NCI-H524 (cell line): Measurements from ENCODE around the gene MACROD2.
"Not testable (repeated sequence)": the region's sequence is repeated elsewhere in the genome, so short reads cannot be mapped to it uniquely, and the experiment has no call there.

ENCODE experiments used
- DNase-seq, 2 experiments: peaks; one replicate each; lab custom pipeline; 2025; lab: John Stamatoyannopoulos, UW

Gene MACROD2

DNA sequence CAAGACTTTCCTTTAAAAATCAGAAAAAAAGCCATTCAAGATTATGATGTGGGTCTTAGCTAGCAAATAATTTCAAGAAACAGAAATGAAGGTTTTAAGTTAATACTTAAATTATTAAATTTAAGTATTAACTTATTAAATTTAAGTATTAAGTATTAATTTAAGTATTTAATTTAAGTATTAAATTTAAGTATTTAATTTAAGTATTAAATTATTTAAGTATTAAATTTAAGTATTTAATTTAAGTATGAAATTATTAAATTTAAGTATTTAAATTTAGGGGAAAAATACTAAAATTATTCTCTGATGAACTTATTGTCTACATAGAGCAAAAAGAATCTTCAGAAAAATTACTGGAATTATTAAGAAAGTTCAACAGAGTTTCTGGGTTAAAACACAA is 1171.4 kb downstream of the MACROD2 start:
- no peak for DNase-seq

DNA sequence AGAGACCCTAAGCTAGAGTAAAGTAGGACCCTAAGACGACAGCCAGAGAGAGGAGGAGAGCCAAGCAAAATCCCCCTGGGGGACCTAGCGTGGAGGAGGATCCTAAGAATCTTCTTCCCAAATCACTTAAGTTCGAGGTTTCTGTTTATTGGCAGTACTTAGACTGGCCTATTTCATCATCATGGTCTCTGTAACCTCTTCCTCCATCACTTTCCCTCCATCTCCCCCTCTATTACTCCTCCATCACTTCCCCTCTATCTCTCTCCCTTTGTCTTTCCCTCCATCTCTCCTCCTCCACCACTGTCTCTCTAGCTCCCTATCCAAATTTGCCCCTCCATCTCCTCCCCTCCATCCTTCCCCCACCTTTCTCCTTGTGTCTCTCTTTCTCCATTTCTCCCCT is 1175.7 kb downstream of the MACROD2 start:
- DNase-seq = no peak

DNA sequence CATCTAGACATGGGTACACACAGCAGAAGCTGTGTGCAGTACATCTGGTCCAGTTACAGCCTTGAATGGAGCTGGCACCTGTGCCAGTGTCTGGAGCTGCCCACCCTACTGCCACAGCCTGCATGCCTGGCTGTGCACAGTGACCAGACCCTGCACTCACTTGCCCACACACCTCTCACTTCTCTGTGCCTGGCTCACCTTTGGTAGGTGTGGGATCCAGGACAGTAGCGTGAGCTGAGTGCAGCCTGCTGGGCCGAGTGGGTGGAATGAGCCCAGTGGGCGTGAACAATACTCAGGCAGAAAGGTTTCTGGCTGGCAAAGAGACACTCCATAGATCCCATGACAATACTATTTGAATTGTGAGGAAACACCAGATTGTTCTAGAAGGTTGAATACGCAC is 1181.6 kb downstream of the MACROD2 start:
- no peak for DNase-seq

DNA sequence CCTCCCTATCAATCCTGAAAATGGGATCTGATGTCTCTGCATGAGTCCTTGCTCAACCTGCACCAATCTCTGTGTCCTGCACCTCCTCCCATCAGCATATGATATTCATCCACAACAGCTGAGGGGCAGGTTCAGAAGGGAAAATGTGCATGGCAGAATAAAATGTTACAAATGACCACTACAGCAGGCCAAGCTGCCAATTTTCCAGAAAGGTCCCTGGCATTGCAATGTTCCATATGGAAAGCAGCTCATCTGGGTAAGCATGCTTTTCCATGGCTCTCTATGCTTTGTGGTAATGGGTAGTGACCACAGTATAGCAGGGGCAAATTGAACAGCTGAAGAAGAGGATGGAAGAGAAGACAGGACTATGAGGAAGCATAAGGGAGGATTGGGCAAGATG is 1183.3 kb downstream of the MACROD2 start:
- no peak for DNase-seq

DNA sequence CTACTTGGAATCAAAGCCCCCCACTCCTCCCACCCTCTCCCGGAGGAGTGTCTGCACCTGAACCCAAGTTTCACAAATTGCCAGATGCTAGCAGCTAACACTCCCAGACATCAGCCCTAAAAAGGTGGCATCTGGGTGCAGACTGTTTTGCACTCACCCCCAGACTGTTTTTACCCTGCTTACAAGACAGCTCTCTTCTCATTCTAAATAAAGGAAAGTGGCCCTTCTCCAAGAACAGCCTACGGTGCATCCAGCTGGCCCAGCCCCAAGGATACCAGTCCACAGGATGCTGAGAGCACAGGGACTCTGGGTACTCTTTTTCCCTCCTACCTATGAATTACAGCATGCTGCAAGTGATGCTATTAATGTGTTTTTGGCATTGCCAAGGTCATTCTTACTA is 1184.1 kb downstream of the MACROD2 start:
- DNase-seq = peak in 1 of 2 experiments; percentile 20

DNA sequence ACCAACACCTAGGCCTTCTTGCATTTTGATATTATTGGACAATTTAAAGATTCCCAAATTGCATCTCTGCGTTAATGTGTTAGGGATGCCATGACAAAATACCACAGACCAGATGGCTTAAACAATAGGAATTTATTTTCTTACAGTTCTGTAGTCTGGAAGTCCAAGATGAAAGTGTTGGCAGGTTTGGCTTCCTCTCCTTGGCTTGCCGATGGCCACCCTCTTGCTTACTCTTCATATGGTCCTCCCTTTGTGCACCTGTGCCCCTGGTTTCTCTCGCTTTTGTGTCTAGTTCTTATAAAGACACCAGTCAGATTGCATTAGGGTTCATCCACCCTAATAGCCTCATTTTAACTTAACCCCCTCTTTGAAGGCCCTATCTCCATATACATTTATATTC is 1184.5 kb downstream of the MACROD2 start:
- no peak for DNase-seq

DNA sequence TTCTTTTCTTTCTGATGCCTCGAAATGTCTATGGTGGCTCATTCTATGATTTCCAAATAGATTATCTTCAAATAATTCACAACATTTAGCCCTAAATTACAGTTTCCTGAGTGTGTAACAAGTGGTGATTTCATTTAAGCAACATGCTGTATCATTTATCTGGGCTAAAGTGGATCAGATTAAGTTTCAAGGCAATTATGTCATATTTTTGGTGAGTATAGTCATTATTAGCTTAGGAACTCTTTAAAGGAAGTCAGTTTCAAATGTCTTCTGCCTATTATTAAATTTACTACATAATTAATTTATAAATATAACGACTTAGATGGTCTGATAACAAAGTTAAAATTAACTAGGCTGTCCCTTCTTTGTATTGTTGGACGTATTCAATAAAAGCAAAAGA is 1190.0 kb downstream of the MACROD2 start:
- no peak for DNase-seq

DNA sequence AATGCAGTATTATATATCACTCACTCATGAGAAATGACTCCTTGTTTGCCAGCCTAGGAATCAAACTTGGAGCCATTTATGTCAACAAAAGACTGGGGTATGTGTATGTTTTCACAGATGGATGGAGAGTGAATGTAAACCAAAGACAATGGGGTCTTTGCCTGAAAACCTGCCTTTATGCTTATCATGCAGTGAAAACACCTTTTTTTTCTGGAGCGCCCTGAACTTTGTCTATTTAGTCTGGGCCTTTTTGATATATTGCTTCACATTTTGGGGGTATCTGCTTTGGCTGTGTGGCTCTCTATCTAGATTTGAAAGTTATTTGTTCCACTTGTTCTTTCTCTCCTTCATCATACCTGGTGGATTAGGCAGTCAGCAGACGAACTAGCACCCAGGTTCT is 1190.6 kb downstream of the MACROD2 start:
- no peak for DNase-seq

DNA sequence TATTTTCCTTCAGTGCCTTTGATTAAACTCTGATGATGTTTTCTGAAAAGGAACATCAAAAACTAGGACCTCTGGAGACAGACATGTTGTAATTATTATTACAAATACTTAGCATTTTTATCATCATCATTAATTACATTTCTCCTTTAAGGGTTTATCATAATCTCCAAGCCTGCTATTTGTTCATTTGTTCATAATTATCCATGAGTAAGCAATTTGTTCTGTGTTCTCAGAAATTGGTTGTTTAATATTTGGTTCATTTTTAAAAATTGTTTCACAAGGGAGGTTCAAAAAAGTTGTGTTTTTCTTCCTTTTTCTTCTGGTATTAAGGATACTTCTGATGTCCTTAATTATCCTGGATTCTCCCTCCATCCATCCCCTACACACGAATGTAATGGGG is 1192.3 kb downstream of the MACROD2 start:
- DNase-seq = no peak

DNA sequence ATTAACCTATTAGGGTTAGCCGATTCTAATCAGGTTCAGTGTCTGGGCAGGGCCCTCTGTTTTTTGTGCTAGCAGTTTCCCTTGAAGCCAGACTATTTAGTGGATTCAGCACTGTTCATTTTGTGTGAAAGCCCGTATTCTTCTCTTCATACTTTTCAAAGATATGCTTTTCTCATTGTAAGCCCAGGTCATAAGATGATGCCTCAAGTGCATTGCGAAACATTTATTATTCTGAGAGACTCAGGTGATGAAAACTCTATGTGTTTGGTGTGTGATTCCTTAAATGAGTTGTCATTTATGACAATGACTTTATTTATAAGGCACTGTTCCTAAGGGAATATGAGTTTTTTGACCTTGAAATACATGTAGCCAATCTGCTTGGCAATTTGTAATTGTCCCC is 1193.1 kb downstream of the MACROD2 start:
- no peak for DNase-seq

DNA sequence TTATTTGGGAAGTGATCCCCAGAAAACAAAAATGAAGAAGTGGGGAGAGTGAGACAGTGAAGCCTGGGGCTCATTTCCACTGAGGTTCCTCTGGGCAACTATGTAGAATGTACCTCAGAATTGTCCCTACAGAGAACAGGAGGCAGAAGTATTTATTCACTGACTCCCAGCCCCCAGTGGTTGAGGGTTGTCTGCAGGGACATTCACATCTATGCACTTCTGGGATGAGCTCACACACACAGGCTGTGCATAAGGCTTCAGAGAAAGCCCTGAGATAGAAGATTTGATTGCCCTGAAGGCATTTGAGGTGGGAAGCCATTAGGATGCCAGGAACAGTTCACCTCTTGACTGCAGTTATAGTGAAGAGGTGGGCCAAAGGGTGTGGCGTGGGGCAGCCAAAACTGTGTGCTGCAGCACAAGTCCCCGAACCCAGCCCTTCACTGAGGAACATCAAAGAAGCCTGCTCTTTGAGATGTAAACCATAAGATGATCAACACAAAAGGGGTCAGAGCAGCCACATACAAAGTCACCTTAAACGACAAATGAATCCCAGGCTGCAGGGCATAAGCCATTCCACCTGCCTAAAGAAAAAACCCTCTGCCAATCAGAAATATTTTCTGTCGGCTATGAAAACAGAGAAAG is 1195.9 kb downstream of the MACROD2 start:
- no peak for DNase-seq

DNA sequence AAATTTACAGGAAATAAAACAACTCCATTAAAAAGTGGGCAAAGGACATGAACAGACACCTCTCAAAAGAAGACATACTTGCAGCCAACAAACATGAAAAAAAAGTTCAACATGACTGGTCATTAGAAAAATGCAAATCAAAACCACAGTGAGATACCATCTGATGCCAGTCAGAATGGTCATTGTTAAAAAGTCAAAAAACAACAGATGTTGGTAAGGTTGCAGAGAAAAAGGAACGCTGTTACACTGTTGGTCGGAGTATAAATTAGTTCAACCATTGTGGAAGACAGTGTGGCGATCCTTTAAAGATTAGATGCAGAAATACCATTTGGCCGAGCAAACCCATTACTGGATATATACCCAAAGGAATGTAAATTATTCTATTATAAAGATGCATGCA is 1200.1 kb downstream of the MACROD2 start:
- DNase-seq = no peak

DNA sequence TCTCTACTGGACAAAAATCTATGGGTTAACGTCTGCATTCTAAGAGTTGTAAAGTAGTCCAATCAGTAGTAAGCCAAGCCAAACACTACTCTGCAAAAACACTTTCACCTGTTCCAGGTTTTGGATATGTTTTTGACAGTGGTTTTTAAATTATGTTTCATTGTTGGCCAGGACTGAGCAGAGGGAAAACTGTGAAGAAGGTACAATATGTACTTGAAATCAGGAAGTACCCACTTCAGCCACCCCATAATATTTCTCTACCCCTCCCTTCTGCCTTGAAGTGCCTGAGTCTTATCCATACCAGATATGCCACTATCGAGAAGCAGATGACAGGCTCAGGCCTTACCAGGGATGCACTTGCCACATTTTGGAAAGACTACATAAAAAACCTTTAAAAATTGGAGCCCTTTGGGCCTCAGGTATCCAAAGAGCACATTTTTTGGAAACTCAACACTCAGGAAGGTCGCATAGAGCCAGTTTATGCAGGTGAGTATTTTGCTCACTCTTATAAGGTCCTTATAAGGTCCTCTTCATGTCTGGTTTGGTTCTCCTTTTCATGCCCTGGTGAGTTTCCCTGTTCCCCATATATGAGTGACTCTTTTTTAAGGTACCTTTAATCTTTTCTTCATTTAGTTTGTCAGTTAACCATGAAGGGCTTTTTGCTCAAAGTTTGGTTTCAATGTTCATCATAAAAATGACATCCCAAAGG is 1201.4 kb downstream of the MACROD2 start:
- DNase-seq = peak; percentile 48 to 50

DNA sequence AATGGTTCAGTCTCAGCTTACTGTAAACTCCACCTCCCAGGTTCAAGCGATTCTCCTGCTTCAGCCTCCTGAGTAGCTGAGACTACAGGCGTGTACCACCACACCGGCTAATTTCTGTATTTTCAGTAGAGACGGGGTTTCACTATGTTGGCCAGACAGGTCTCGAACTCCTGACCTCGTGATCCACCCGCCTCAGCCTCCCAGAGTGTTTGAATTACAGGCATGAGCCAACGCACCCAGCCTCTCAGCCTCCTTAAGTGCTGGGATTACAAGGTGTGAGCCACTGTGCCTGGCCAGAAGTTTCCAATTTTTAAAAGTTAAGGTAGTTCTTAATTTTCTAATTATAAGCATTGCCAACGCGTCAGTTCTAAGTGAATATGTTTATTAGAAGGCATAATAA is 1202.7 kb downstream of the MACROD2 start:
- DNase-seq = not testable (repeated sequence)

DNA sequence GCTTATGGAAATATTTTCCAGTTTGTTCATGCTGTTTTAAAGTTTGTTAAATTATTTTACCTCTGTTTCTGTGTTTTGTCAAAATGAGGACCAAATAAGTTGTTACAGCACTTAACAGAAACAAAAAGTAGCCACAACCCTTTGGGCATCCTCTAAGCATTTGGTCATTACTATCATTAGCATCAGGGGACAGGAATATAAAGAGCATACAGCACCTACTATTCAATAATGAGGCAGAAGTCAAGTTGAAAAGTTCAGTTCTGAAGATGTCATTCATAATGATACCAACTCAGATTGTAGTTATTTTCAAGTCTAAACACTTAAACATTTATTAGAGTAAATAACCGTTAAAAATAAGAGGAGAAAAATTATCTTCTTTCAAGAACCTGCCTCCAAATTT is 1204.4 kb downstream of the MACROD2 start:
- no peak for DNase-seq

DNA sequence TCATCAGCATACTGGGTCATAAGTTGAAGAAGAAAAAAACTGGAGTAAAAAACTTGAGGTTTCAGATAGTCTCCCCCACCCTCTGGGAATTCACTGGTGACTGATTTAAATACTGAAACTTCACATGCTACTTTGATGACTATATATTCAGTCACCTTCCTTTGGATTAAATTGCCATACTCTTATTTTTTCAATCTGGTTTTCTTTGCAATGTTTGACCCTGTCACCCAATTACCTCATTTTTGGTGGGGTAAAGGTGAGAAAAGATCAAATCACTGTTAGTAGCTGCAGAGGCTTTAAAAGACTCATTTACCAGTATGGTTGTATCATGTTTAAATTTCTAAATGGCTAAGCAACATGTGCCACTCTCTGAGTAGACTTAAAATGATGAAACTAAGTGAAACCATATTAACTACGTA is 1204.8 kb downstream of the MACROD2 start:
- no peak for DNase-seq

DNA sequence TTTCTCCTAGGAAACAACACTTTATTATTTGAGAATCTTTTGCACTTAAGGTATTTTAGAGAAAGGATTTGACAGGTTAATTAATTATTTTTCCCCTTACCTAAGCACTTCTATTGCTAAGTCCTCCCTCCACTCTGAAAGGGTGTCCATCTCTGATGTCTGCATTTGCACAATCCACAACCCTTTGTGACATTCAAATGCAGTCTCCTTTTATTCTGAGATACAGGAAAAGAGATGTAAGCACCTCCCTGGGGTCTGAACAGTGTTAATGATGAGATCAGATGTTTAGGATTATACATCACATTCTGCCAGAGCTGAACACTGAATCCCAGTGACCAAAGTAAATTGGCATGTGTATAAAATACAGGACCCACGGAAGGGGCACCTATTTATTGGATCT is 1206.3 kb downstream of the MACROD2 start:
- DNase-seq = no peak

DNA sequence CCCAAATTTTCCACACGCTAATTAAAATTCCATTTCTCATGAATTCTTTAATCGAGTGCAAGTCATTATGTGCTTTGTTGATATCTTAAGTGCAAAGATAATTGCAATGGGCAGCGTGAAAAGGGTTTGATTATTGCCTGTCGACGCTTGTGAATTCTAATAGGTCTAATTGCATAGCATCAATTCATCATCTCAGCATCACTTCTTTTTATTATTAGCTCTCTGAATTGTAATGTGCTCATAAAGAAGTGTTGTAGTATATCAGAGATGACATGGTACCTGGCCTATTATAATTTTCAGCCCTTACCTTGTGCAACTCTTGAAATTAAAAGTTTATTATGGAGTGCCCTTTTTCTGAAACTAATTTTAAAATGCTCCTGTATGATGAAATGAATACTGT is 1208.9 kb downstream of the MACROD2 start:
- DNase-seq = no peak

DNA sequence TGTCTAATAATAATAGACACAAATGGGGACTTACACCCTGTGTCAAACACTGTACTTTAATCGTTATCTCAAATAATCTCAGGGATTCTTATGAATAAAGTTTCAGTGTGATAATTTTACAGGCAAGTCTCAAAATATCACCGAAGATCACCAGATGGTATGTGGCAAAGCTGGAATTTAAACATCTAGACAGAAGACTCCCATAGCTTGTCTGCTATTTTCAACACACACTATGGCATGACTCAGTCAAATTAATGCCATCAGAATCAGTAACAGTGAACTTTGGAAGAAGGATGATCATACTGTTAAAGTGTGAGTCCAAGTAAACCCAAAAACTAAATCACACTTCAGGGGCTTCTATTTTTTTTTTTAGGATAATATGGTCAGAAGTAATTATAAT is 1209.7 kb downstream of the MACROD2 start:
- no peak for DNase-seq

DNA sequence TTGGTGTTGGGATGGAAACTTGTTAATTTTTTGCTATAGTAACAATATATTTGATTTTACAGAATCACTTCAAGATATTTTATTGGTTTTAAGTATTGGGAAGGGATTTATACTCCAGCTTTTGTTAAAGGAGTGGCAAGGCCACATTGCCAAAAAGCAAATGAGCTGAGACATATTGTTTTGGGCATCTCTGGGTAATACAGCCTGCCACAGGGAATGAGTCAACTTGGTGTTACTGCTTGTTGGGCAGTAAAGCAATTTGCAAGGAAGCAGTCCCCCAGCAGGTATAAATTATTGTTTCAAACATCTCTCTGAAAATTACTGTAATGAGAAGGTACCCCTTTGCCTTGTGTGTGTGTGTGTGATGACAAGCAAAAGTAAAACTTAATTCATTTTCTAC is 1210.4 kb downstream of the MACROD2 start:
- DNase-seq = no peak

DNA sequence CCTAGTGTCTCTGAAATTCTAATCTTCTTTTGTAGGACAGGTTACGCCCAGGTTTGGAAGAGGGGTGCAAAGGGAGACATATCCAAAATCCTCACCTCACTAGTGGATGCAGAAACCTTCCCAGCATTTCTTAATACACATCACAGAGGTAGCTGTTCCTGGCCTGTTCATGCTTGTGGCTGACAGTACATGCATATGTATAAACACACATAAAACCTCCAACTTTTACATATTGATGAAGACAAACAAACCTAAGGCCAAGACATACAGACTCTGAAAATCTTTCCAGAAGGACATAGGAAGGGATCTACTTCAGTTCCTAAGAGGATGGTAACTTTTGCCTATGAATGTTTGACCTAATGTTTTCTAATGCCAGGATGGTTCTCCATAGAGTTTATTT is 1214.2 kb downstream of the MACROD2 start:
- no peak for DNase-seq

DNA sequence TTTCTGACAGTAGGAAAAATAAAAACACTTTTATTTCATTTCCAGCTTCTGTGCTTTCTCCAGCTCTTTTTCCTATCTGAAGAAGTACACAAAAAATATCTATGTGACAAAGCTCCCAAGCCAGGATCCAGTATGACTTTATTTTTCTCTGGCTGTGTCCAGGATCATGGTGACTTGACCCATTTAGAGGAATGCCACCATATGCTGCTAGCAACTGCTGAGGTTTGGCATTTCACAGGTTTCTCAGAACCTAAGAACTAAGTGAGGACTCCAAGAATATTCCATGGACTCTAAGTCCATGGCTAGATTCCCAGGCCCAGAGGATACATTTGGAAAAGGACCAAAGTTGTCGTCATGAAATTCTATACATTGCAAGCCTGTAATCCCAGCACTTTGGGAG is 1218.7 kb downstream of the MACROD2 start:
- no peak for DNase-seq

DNA sequence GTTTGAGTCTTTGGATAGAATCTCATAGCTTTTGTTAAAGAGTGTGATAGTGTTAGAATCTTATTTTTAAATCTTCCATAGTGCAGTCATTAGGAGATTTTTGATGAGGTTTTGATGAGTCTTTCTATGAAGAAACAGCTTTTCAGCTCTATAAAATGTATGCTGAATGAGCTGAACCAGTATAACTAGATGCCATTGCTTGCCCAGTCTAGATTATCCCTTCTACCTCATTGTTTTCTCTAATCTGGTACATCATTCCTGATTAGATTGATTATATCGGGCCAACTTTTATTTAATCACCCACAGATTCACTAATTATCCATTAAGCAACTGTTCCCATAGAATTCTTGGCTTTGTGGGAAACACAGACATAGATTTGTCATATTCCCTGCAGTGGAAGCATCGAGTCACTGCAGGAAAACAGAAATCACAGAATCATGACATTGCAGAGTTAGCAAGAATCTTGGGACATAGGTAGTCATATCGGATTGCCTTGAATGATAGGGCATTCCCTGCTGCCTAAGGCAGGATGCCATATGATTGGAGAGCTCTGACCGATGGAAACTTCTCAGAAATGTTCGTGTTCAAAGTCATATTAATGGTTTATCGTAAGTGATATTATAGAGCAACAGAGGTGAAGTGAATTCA is 1224.8 kb downstream of the MACROD2 start:
- DNase-seq = no peak
